HUDEP-2 (cell line): ENCODE measurements around the gene GPRC5A.

Source experiments
- DNase-seq, 76 experiments: peaks; one replicate each; lab custom pipeline; 2025; ENCODE audit not compliant: unreplicated experiment in 76 of 76; lab: John Stamatoyannopoulos, UW

The GPRC5A gene

GRCh38 chr12:12908711-12909110 lies 17.3 kb downstream of the GPRC5A start:
- DNase-seq = no peak

- DNase-seq = no peak
Observed at GRCh38 chr12:12909228-12909994, 18.0 kb downstream of the GPRC5A start.

GRCh38 chr12:12909995-12910420 lies 18.6 kb downstream of the GPRC5A start:
- no peak for DNase-seq

GRCh38 chr12:12912711-12913110 lies 21.3 kb downstream of the GPRC5A start:
- DNase-seq = no peak

GRCh38 chr12:12915656-12916055 lies 24.3 kb downstream of the GPRC5A start:
- no peak for DNase-seq

GRCh38 chr12:12916135-12916944 lies 25.0 kb downstream of the GPRC5A start:
- peak in 71 of 76 experiments; percentile 10 to 82 (median 56) for DNase-seq

GRCh38 chr12:12917517-12917916 lies 26.2 kb downstream of the GPRC5A start:
- DNase-seq = no peak

- peak in 1 of 76 experiments; percentile 1 for DNase-seq
Observed at GRCh38 chr12:12918781-12919389, 27.5 kb downstream of the GPRC5A start.

GRCh38 chr12:12919666-12920435 lies 28.5 kb downstream of the GPRC5A start:
- no peak for DNase-seq

- DNase-seq = no peak
Observed at GRCh38 chr12:12922191-12922616, 30.8 kb downstream of the GPRC5A start.

- no peak for DNase-seq
Observed at GRCh38 chr12:12922978-12923377, 31.6 kb downstream of the GPRC5A start.

- DNase-seq = no peak
Observed at GRCh38 chr12:12924169-12924568, 32.8 kb downstream of the GPRC5A start.

- no peak for DNase-seq
Observed at GRCh38 chr12:12925388-12925787, 34.0 kb downstream of the GPRC5A start.

GRCh38 chr12:12926571-12927071 lies 35.3 kb downstream of the GPRC5A start:
- DNase-seq = no peak

- peak in 4 of 76 experiments; percentile 1 to 16 (median 6) for DNase-seq
Observed at GRCh38 chr12:12927211-12928079, 36.1 kb downstream of the GPRC5A start.

- DNase-seq = no peak
Observed at GRCh38 chr12:12929696-12930095, 38.3 kb downstream of the GPRC5A start.

GRCh38 chr12:12930633-12931219 lies 39.4 kb downstream of the GPRC5A start:
- no peak for DNase-seq

- no peak for DNase-seq
Observed at GRCh38 chr12:12933742-12934141, 42.4 kb downstream of the GPRC5A start.

- no peak for DNase-seq
Observed at GRCh38 chr12:12934556-12934955, 43.2 kb downstream of the GPRC5A start.
